ENCODE results near the gene ERN1. TPM values are rescaled to one million over a fixed set of nuclear protein-coding genes. Genes with fewer than 3 reads are reported as not detected.

The ERN1 gene
- total and polyA plus RNA-seq, 2 of the 13 experiments (the other 11 are each of a cell fraction or from before 2014, with no cell fraction given): 6.0 to 12.7 TPM

- TF ChIP-seq PRDM10 (CRISPR knock-in tag; IDR thresholded peaks at IDR 0.05; ENCODE audit: low read depth) (peak; percentile 67; the same call in 1 of the 2 replicates), AGO1 (IDR thresholded peaks at IDR 0.05; ENCODE audit: low read depth, low read length, poor library complexity, severe bottlenecking) (no peak), SP2 (CRISPR knock-in tag; IDR thresholded peaks at IDR 0.05) (peak; percentile 91), ZMYM3 (CRISPR knock-in tag; IDR thresholded peaks at IDR 0.05) (no peak), ATF2 (CRISPR knock-in tag; IDR thresholded peaks at IDR 0.05) (peak; percentile 95), ZNF639 (CRISPR knock-in tag; conservative IDR thresholded peaks at IDR 0.05) (peak; percentile 84), ZNF605 (CRISPR knock-in tag; IDR thresholded peaks at IDR 0.05) (peak; percentile 95), HES4 (CRISPR knock-in tag; IDR thresholded peaks at IDR 0.05; ENCODE audit: borderline replicate concordance) (peak; percentile 88), ZNF776 (CRISPR knock-in tag; IDR thresholded peaks at IDR 0.05) (peak; percentile 93), MEIS2 (CRISPR knock-in tag; IDR thresholded peaks at IDR 0.05) (no peak), ZNF3 (CRISPR knock-in tag; IDR thresholded peaks at IDR 0.05) (no peak; the same call in 1 of the 2 replicates), ZNF136 (CRISPR knock-in tag; IDR thresholded peaks at IDR 0.05; ENCODE audit: low read depth) (no peak), E2F2 (CRISPR knock-in tag; IDR thresholded peaks at IDR 0.05; ENCODE audit: borderline replicate concordance) (no peak), ZNF280B (CRISPR knock-in tag; IDR thresholded peaks at IDR 0.05; ENCODE audit: borderline replicate concordance) (no peak; the same call in 1 of the 2 replicates), ZNF724P (CRISPR knock-in tag; IDR thresholded peaks at IDR 0.05; ENCODE audit: borderline replicate concordance) (peak; percentile 79), RARA (CRISPR knock-in tag; IDR thresholded peaks at IDR 0.05) (no peak), NFRKB (IDR thresholded peaks at IDR 0.05) (peak; percentile 3), STAT5B (CRISPR knock-in tag; IDR thresholded peaks at IDR 0.05) (peak; percentile 37), MYPOP (CRISPR knock-in tag; IDR thresholded peaks at IDR 0.05) (peak; percentile 81; the same call in 1 of the 2 replicates)
Observed at GRCh38 chr17:64145751-64146417, 15.9 kb upstream of the ERN1 start (continued).

All from HepG2 (cell line).